Measurements from ENCODE around the gene MDGA2.

DNA sequence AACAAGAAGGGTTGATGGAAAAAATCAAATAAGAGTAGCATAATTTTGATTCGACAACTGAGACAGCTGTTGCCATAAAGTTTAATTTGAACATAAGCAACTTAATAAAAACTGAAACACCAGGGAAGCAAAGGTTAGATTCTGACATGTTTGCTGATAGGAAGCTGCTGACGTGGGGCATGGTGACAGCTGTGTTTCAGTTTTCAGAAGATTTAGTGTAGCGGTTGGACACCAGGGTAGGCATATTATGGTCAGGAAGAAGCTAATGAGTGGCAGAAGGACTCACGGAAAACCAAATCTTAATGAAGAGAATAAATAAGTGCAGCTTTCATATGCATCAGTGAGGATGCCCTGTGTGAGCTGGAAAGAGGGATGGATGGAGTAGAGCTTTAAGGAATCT, 687.1 kb downstream of the MDGA2 start:
- TF ChIP-seq POLR2A (IDR thresholded peaks at IDR 0.05; ENCODE audit: low read depth, low read length) (no peak), TAF1 (IDR thresholded peaks at IDR 0.05; ENCODE audit: borderline replicate concordance, low read depth, low read length) (no peak), POLR2AphosphoS5 (IDR thresholded peaks at IDR 0.05; ENCODE audit: low read depth, low read length) (no peak)
